Placental pericyte (primary cell): ENCODE results near the gene MILR1. TPM values are rescaled to one million over a fixed set of nuclear protein-coding genes. Genes with fewer than 3 reads are reported as not detected.

Source experiments
- small RNA-seq: library from RNA; depleted of rRNA; stranded (forward); fragments of <200 nt; gene quantifications from one replicate; pipeline ENCODE3, GENCODE V24; 2012; ENCODE audit warnings: low replicate concordance
- total RNA-seq: library from RNA; depleted of rRNA; stranded (reverse); fragments of >200 nt; gene quantifications from 2 replicates; pipeline ENCODE4 v1.2.3, GENCODE V29; 2012

Gene MILR1, protein sequence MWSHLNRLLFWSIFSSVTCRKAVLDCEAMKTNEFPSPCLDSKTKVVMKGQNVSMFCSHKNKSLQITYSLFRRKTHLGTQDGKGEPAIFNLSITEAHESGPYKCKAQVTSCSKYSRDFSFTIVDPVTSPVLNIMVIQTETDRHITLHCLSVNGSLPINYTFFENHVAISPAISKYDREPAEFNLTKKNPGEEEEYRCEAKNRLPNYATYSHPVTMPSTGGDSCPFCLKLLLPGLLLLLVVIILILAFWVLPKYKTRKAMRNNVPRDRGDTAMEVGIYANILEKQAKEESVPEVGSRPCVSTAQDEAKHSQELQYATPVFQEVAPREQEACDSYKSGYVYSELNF
- 10.7 and 21.6 TPM in 2 replicates for total RNA-seq

DNA sequence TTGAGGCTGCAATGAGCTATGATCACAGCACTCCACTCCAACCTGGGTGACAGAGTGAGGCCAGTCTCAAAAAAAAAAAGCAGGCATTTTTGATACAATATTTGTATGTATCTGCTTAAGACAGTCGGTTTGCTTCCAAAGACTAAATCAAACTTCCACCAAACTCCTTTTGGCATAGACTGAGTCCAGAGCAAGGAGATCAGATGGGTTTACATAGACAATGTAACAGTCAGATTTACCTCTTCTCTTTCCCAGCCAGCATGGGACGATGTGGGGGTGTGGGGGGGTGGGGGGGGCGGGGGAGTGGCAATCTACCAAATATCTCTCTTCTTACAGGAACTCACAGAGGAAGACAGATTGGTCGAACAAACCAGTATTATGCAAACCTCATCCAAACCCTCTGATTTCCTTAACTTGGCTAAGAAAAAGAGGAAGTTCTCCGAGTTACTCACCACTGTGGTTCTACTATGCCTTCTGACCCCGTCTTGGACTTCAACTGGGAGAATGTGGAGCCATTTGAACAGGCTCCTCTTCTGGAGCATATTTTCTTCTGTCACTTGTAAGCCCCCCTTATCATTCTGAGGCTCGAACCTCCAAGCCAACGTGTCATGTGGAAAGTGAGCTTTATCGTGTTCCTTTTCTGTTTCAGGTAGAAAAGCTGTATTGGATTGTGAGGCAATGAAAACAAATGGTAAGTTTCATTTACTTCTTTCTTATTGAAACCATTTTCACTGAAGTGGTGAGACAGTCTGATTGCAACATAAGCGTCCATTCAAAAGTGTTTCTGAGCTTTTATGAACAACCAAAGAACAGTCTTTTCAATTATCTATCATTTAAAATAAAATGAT, at the start of gene MILR1:
MILR1 (plus strand) TSS at position 451 of the 848 bp plus-strand sequence; CDS start at position 505, 54 bp downstream.

DNA sequence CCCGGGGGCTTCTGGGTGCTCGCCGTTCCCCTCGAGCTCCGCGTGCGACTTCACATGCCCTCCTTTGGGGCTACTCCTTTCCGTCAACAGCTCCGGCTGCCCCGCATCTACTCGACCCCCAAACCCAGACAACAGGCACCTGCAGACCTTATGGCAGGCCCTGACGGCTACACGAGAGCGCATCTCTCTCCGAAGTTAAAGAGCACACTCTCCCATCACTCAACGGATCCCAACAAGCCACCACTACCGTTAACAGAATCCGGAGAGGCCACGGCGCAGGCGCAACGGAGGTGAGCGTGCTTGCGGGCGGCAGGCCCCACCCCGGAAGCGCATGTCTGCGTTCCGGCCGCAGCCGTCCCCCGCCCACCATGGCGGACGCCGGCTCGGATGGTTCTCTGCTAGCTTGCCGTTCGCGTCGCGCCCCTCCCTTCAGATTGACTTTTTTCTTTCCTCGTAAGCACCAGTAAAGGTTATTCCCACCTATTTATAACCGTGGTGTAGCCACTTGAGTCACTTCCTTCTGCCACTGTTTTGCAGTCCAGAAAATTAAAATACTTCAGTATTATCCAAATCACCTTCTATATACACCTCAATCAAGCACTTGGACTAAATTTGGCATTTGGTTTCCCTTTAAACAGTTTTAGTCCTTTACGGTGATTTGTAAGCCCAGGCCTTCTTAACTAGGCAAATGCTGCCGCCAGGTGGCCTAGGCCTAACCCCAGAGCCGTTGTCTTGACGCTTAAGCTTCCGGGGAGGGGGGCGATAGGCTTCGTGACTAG, 48.1 kb downstream of the MILR1 start, which contains the start of gene POLG2:
POLG2 (minus strand) TSS at position 269 of the 779 bp plus-strand sequence; CDS start at position 183, 86 bp downstream.

DNA sequence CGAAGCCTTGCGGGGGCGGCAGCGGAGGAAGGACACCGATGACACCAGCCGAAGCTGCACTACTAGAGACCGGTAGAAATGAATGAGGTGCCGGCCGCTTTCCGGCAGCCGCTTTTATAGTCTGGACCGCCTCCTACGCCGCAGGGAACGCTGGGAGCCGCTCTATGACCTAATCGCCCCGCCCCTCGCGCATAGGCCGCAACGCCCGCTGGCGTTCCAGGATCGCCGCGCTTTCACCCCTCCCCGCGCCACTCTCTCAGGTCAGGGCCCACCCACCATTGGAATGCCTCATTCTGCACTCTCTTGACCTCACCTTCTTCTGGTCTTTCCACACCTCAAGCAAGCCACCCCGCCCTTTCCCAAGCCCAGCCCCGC, 57.3 kb downstream of the MILR1 start, which contains the start of gene DDX5:
DDX5 (minus strand) TSS at position 89 of the 375 bp plus-strand sequence. CDS start 170 bp downstream, outside the sequence.

DNA sequence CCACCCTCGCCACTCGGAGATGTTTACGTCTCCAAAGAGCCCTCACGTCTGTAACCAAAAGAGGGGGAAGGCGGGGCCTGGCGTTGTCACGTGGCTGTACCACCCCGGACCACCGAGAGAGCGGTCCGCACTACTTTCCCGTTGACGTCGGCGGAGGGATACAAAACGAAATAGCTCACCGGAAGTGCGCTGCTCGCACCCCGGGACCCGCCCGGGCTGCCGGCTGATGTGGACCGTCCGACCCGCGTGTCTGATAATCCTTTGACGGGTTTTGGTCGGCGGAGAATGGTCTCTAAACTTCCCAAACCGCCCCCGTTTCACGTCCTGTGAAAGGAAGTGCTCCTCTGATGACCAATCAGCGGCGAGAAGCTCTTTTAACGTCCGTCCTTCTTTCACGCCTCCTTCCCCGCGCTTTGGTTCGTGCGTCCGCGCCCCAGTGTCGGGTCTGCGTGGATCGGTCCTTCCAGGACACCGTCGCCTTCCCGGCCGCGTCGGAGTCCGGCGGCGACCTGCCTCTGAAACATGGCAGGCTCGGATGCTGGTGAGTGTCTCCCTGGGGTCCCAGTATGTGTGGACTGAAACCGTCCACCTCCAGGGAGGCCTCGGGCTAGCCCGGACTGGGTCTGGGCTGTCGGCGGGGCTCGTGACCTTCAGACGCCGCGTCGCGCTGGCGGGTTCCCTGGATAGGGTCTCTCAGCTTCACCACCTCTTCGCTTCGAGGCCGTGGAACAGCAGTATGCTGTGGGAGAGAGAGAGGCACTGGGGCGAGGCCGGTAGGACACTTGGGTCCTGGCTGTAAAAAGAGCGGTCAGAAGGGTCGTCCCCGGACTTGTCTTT, 57.9 kb downstream of the MILR1 start, which contains the start of gene CEP95:
CEP95 (plus strand) TSS at position 402 of the 837 bp plus-strand sequence; CDS start at position 523, 121 bp downstream.

Small RNAs within 50 kb of the gene (small RNA-seq; reads per million reads assigned to genes)
- gene ATP5MFP4 (not detected), gene MIR1273E (not detected)

Other genes with a start within 250 kb of the MILR1 start
- gene TEX2, start 185.9 kb upstream of the MILR1 start, total RNA-seq = 16.9 and 25.5 TPM in 2 replicates
- gene PECAM1, start 58.3 kb upstream of the MILR1 start, total RNA-seq = 0.86 TPM in 1 of 2 replicates, not detected in the other
- gene POLG2, start 47.9 kb downstream of the MILR1 start, total RNA-seq = 4.2 and 10.5 TPM in 2 replicates
- gene DDX5, start 57.2 kb downstream of the MILR1 start, total RNA-seq = 310 and 364 TPM in 2 replicates
- gene CEP95, start 57.9 kb downstream of the MILR1 start, total RNA-seq = 20.9 and 34.4 TPM in 2 replicates
- gene SMURF2, start 213.2 kb downstream of the MILR1 start, total RNA-seq = 135 and 520 TPM in 2 replicates